ENCODE data around the gene CREBBP.

The CREBBP gene

GRCh38 chr16:3735541-3735940 is 145.0 kb downstream of the CREBBP start:
- no peak for DNase-seq (ENCODE audit: low read depth)

- no peak for DNase-seq (ENCODE audit: low read depth)
Observed at GRCh38 chr16:3734758-3735221, 145.7 kb downstream of the CREBBP start.

- DNase-seq (ENCODE audit: low read depth): no peak
Observed at GRCh38 chr16:3734084-3734757, 146.3 kb downstream of the CREBBP start.

GRCh38 chr16:3732171-3732570 is 148.3 kb downstream of the CREBBP start:
- DNase-seq (ENCODE audit: low read depth): no peak

- DNase-seq (ENCODE audit: low read depth): no peak
Observed at GRCh38 chr16:3731126-3731935, 149.2 kb downstream of the CREBBP start.

- DNase-seq (ENCODE audit: low read depth): no peak
Observed at GRCh38 chr16:3730161-3731125, 150.1 kb downstream of the CREBBP start.

GRCh38 chr16:3729161-3730112 is 151.1 kb downstream of the CREBBP start:
- DNase-seq (ENCODE audit: low read depth): no peak

GRCh38 chr16:3728424-3729160 is 151.9 kb downstream of the CREBBP start:
- DNase-seq (ENCODE audit: low read depth): no peak

- no peak for DNase-seq (ENCODE audit: low read depth)
Observed at GRCh38 chr16:3727806-3728381, 152.6 kb downstream of the CREBBP start.

- no peak for DNase-seq (ENCODE audit: low read depth)
Observed at GRCh38 chr16:3726021-3726687, 154.4 kb downstream of the CREBBP start.

GRCh38 chr16:3725276-3725675 is 155.2 kb downstream of the CREBBP start:
- DNase-seq (ENCODE audit: low read depth): no peak

GRCh38 chr16:3722508-3722907 is 158.0 kb downstream of the CREBBP start:
- DNase-seq (ENCODE audit: low read depth): no peak

- no peak for DNase-seq (ENCODE audit: low read depth)
Observed at GRCh38 chr16:3720418-3720817, 160.1 kb downstream of the CREBBP start.

GRCh38 chr16:3718628-3719027 is 161.9 kb downstream of the CREBBP start:
- no peak for DNase-seq (ENCODE audit: low read depth)

GRCh38 chr16:3718019-3718391 is 162.5 kb downstream of the CREBBP start:
- no peak for DNase-seq (ENCODE audit: low read depth)

GRCh38 chr16:3717235-3718018 is 163.1 kb downstream of the CREBBP start, which contains the start of gene TRAP1:
Gene TRAP1 (minus strand): TSS chr16:3717524. CDS start chr16:3717508, 16 bp downstream.
- peak; percentile 81 for DNase-seq (ENCODE audit: low read depth)

GRCh38 chr16:3716831-3717234 is 163.7 kb downstream of the CREBBP start:
- DNase-seq (ENCODE audit: low read depth): peak; percentile 12

- DNase-seq (ENCODE audit: low read depth): no peak
Observed at GRCh38 chr16:3715430-3715829, 165.1 kb downstream of the CREBBP start.

Measured in CMK (cell line).